Mesendoderm (in vitro differentiated cells): Measurements from ENCODE around the gene NFYA.

Experiments used
- DNase-seq: peaks from one replicate; pipeline ENCODE4 v3.0.0; 2013
- H2AK5ac ChIP-seq: 2 replicates; pipeline ENCODE4 v1.6.1; 2013; ENCODE audit warnings: low read length, inconsistent platforms
- H2BK120ac ChIP-seq: 2 replicates; pipeline ENCODE4 v1.6.1; 2013; ENCODE audit warnings: low read depth, mild to moderate bottlenecking, low read length, moderate library complexity, mixed read lengths
- H2BK15ac ChIP-seq: replicated peaks from 2 replicates; pipeline ENCODE4 v1.6.1; 2013; ENCODE audit warnings: low read depth, mild to moderate bottlenecking, moderate library complexity
- H2BK5ac ChIP-seq: 2 replicates; pipeline ENCODE4 v1.6.1; 2013; ENCODE audit warnings: low read length, inconsistent platforms
- H3K18ac ChIP-seq: 2 replicates; pipeline ENCODE4 v1.6.1; 2013; ENCODE audit warnings: mild to moderate bottlenecking, low read length, mixed read lengths
- H3K23ac ChIP-seq: one replicate; pipeline ENCODE4 v1.6.1; 2013; ENCODE audit warnings: low read length
- H3K27ac ChIP-seq: 2 replicates; pipeline ENCODE4 v1.5.1; 2013; ENCODE audit warnings: low read depth, mild to moderate bottlenecking, inconsistent platforms, low read length, moderate library complexity
- H3K27me3 ChIP-seq: 2 replicates; pipeline ENCODE4 v1.6.1; 2013; ENCODE audit warnings: low read length, control low read depth, mild to moderate bottlenecking, inconsistent platforms; ENCODE audit not compliant: insufficient read depth, poor library complexity
- H3K36me3 ChIP-seq: 2 replicates; pipeline ENCODE4 v1.6.1; 2013; ENCODE audit warnings: low read length, inconsistent platforms; ENCODE audit not compliant: control insufficient read depth, insufficient read depth
- H3K4ac ChIP-seq: one replicate; pipeline ENCODE4 v1.6.1; 2013; ENCODE audit warnings: low read depth, mild to moderate bottlenecking, low read length, moderate library complexity
- H3K4me1 ChIP-seq: 2 replicates; pipeline ENCODE4 v1.6.1; 2013; ENCODE audit warnings: low read depth, low read length, inconsistent platforms; ENCODE audit not compliant: control insufficient read depth
- H3K4me2 ChIP-seq: 2 replicates; pipeline ENCODE4 v1.6.1; 2013; ENCODE audit warnings: low read length
- H3K4me3 ChIP-seq: 2 replicates; pipeline ENCODE4 v1.5.1; 2013; ENCODE audit warnings: mild to moderate bottlenecking, low read length
- H3K56ac ChIP-seq: one replicate; pipeline ENCODE4 v1.6.1; 2013; ENCODE audit warnings: low read length
- H3K79me1 ChIP-seq: 2 replicates; pipeline ENCODE4 v1.6.1; 2013; ENCODE audit warnings: low read length, inconsistent platforms
- H3K79me2 ChIP-seq: 2 replicates; pipeline ENCODE4 v1.6.1; 2013; ENCODE audit warnings: mild to moderate bottlenecking, low read length; ENCODE audit not compliant: control insufficient read depth, insufficient read depth
- H3K9ac ChIP-seq: 2 replicates; pipeline ENCODE4 v1.6.1; 2013; ENCODE audit warnings: low read length, inconsistent platforms
- H4K5ac ChIP-seq: one replicate; pipeline ENCODE4 v1.6.1; 2013; ENCODE audit warnings: low read length
- H4K8ac ChIP-seq: one replicate; pipeline ENCODE4 v1.6.1; 2013; ENCODE audit warnings: low read depth, mild to moderate bottlenecking, control low read depth, low read length, moderate library complexity
- WGBS: extraction: QIAGEN DNeasy Blood & Tissue Kit; methylation state at CpG from one replicate; pipeline ENCODE4 v1.1.7; 2013; ENCODE audit warnings: low lambda C conversion rate, missing lambda C conversion rate; ENCODE audit not compliant: insufficient coverage; ENCODE audit errors: extremely low coverage; 5-methylcytosine and 5-hydroxymethylcytosine counted together

NFYA gene

DNA sequence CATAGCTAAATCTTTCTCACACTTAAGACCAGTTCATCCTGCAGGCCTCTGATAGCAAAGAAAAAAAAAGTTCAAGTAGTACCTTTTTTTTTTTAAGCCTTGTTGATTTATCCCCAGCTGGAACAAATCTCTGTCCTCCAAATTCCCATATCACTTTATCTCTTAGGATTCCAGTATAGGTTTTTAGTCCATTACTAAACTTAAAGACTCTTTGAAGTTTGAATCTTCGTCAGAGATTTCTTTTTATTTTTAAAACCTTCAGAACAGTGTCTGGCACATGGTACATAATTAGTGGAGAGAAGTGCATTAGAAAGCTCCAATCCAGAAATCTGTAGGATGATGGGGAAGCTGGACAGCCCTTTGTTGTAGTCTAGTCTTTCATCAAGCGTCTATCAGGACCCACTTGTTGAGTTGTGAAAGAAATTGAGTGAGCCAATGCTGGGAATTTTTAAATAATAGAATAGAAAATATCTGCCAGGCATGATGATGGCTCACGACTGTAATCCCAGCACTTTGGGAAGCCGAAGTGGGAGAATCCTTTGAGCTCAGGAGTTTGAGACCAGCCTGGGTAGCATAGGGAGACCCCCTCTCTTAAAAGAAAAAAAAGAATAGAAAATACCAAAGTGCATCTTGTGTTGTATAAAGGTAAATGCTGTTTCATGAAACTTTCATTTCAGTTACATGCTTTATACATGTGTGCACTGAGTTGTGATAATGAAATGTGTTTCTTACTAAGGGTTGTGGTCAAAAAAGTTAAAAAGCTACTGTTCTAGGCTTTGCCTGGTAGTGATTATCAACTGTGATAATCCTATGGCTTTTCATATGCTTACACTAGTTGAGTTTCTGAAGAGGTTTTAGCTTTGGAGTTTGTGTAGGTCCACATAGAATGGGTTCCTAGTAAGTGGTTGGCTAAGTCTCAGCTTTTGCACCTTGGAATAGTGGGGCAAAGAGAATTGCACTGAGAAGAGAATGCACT, 3.2 kb downstream of the NFYA start:
- no peak overlapping the region for H3K4me3 ChIP-seq

DNA sequence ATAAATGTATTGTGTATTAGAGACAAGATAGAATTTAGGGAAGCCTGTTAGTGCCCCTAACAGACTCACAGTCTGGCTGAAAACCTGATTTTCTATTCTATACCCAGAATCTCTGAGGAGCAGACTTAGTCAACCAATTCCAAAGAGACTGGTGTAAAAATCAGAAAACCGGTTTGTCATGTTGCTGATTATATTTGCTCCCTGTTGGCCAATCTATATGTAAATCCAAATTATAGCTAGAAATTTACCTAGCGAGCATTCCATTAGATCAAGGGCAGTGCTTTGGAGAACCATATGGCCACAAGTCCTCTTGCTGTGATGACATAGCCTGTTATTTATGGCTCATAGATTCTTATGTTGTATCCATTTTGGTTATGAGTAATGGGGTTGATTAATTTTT, 4.8 kb downstream of the NFYA start:
- Histone ChIP-seq H3K4me3 (no peak overlapping the region), H4K8ac (no peak overlapping the region), H3K36me3 (peaks cover 5% of the 10 kb centered on the region), H4K5ac (no peak overlapping the region), H3K27ac (no peak overlapping the region), H3K4ac (no peak overlapping the region), H3K18ac (no peak overlapping the region), H3K79me1 (peaks cover 10% of the 10 kb centered on the region), H2BK5ac (no peak overlapping the region), H3K4me1 (no peaks in the 10 kb centered on the region), H2AK5ac (no peak overlapping the region), H2BK15ac (no peak overlapping the region), H3K9ac (no peak overlapping the region), H3K23ac (no peak overlapping the region), H3K4me2 (no peak overlapping the region), H3K79me2 (peaks cover 59% of the 10 kb centered on the region), H2BK120ac (no peak overlapping the region), H3K56ac (no peak overlapping the region), H3K27me3 (no peaks in the 10 kb centered on the region)
- DNase-seq = no peak
- no CpG with 5 or more reads among the region's 2 CpGs for WGBS

More for the DNA sequence above, 3.2 kb downstream of the NFYA start:
- peaks cover 9% of the 10 kb centered on the region for H3K79me1 ChIP-seq
- H3K9ac ChIP-seq = peak overlapping the region; percentile 9
- no peak overlapping the region for H4K5ac ChIP-seq
- no peak for DNase-seq
- no peaks in the 10 kb centered on the region for H3K4me1 ChIP-seq
- H3K23ac ChIP-seq = no peak overlapping the region
- no peak overlapping the region for H2BK15ac ChIP-seq
- WGBS = no CpG with 5 or more reads among the region's 4 CpGs
- H3K56ac ChIP-seq = no peak overlapping the region
- no peaks in the 10 kb centered on the region for H3K27me3 ChIP-seq
- no peak overlapping the region for H3K27ac ChIP-seq
- H3K36me3 ChIP-seq = peaks cover 5% of the 10 kb centered on the region
- no peak overlapping the region for H2BK120ac ChIP-seq
- H2BK5ac ChIP-seq = no peak overlapping the region
- H2AK5ac ChIP-seq = no peak overlapping the region
- no peak overlapping the region for H3K4ac ChIP-seq
- no peak overlapping the region for H3K18ac ChIP-seq
- H3K79me2 ChIP-seq = peaks cover 57% of the 10 kb centered on the region
- H3K4me2 ChIP-seq = no peak overlapping the region
- no peak overlapping the region for H4K8ac ChIP-seq

DNA sequence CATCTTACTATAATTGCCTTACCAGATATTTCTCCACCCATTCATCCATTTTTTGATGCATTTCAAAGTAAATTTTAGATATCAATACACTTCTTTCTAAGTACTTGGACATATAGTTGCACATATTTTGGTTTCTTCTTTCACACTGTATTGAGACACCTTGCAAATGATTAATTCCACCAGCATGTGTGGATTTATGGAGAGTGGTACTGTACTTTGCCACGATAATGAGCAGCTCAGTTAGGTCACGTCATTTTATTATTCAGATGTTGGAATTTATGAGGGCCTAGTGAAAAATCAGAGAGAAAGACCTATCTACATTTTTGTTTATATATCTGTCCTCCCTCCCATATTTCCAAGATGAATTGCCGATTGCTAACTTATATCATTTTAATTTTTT, 5.3 kb downstream of the NFYA start:
- Histone ChIP-seq H3K56ac (no peak overlapping the region), H3K36me3 (peaks cover 5% of the 10 kb centered on the region), H2BK120ac (no peak overlapping the region), H3K27ac (no peak overlapping the region), H4K5ac (no peak overlapping the region), H3K4me3 (no peak overlapping the region), H3K27me3 (no peaks in the 10 kb centered on the region), H3K4me1 (no peaks in the 10 kb centered on the region), H2BK5ac (no peak overlapping the region), H3K4ac (no peak overlapping the region), H2AK5ac (no peak overlapping the region), H3K79me2 (peaks cover 61% of the 10 kb centered on the region), H3K18ac (no peak overlapping the region), H4K8ac (no peak overlapping the region), H3K9ac (no peak overlapping the region), H3K23ac (no peak overlapping the region), H2BK15ac (no peak overlapping the region), H3K4me2 (no peak overlapping the region), H3K79me1 (peaks cover 10% of the 10 kb centered on the region)
- DNase-seq = no peak
- no CpG with 5 or more reads among the region's 3 CpGs for WGBS

- H3K4me2 ChIP-seq = no peak overlapping the region
- no peaks in the 10 kb centered on the region for H3K27me3 ChIP-seq
- DNase-seq = no peak
- no peak overlapping the region for H4K8ac ChIP-seq
- H3K79me2 ChIP-seq = peaks cover 53% of the 10 kb centered on the region
- no peak overlapping the region for H3K4me3 ChIP-seq
- H2AK5ac ChIP-seq = no peak overlapping the region
- H2BK120ac ChIP-seq = no peak overlapping the region
- H3K9ac ChIP-seq = no peak overlapping the region
- no peak overlapping the region for H4K5ac ChIP-seq
- no peak overlapping the region for H2BK15ac ChIP-seq
- no peaks in the 10 kb centered on the region for H3K4me1 ChIP-seq
- no peak overlapping the region for H3K18ac ChIP-seq
- no CpG with 5 or more reads among the region's 1 CpG for WGBS
- no peak overlapping the region for H3K4ac ChIP-seq
- peaks cover 14% of the 10 kb centered on the region for H3K79me1 ChIP-seq
- no peak overlapping the region for H3K56ac ChIP-seq
- H3K27ac ChIP-seq = no peak overlapping the region
- H2BK5ac ChIP-seq = no peak overlapping the region
- no peak overlapping the region for H3K23ac ChIP-seq
- peaks cover 5% of the 10 kb centered on the region for H3K36me3 ChIP-seq
These were observed 6.3 kb downstream of the NFYA start for GRCh38 chr6:41079080-41079479.

DNA sequence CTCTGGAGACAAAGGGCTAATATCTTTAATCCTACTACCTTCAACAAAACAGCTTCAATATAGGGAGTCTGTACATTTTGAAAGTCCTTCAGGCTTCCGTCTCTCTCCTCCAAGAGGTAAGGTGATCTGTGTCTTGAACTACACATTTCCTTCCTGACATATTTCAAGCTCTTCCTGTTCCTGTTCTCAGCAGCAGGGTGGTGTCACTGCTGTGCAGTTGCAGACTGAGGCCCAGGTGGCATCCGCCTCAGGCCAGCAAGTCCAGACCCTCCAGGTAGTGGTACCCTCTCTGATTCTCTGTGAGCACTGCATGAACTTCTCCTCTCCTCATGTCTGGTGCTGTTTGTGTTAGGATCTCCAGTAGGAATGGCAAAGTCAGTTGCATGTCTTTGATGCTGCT, 7.8 kb downstream of the NFYA start:
- Histone ChIP-seq H3K4me2 (no peak overlapping the region), H3K36me3 (peaks cover 5% of the 10 kb centered on the region), H2BK120ac (no peak overlapping the region), H3K27me3 (no peaks in the 10 kb centered on the region), H2AK5ac (no peak overlapping the region), H3K9ac (no peak overlapping the region), H2BK15ac (no peak overlapping the region), H4K5ac (no peak overlapping the region), H3K4me3 (no peak overlapping the region), H3K4ac (no peak overlapping the region), H2BK5ac (no peak overlapping the region), H4K8ac (no peak overlapping the region), H3K27ac (no peak overlapping the region), H3K23ac (no peak overlapping the region), H3K18ac (no peak overlapping the region), H3K56ac (no peak overlapping the region), H3K4me1 (no peaks in the 10 kb centered on the region), H3K79me2 (peaks cover 37% of the 10 kb centered on the region), H3K79me1 (peaks cover 14% of the 10 kb centered on the region)
- WGBS = no CpG with 5 or more reads among the region's 2 CpGs
- DNase-seq = no peak

- H3K4me2 ChIP-seq = no peak overlapping the region
- H3K27me3 ChIP-seq = no peaks in the 10 kb centered on the region
- peaks cover 5% of the 10 kb centered on the region for H3K36me3 ChIP-seq
- no peak overlapping the region for H2BK15ac ChIP-seq
- no peak for DNase-seq
- H3K79me2 ChIP-seq = peaks cover 19% of the 10 kb centered on the region
- no peak overlapping the region for H2BK120ac ChIP-seq
- peaks cover 16% of the 10 kb centered on the region for H3K79me1 ChIP-seq
- no peak overlapping the region for H3K18ac ChIP-seq
- no peak overlapping the region for H3K27ac ChIP-seq
- no peak overlapping the region for H3K9ac ChIP-seq
- no peak overlapping the region for H3K56ac ChIP-seq
- H4K5ac ChIP-seq = no peak overlapping the region
- H3K4me1 ChIP-seq = no peaks in the 10 kb centered on the region
- H3K23ac ChIP-seq = no peak overlapping the region
- no peak overlapping the region for H3K4ac ChIP-seq
- H2BK5ac ChIP-seq = no peak overlapping the region
- H3K4me3 ChIP-seq = no peak overlapping the region
- no peak overlapping the region for H2AK5ac ChIP-seq
- H4K8ac ChIP-seq = no peak overlapping the region
These were observed 10.3 kb downstream of the NFYA start for GRCh38 chr6:41083072-41083471.
